Stimulated activated CD4-positive, alpha-beta T cell treated with anti-CD3 and anti-CD28 coated beads, Interleukin-1b, Interleukin-23, amount 100 ng/mL, for 1 hour (primary cell): Measurements from ENCODE around the gene MED8.

Source experiments
- DNase-seq, 2 donors: peaks; one replicate each; pipeline ENCODE4 v3.0.0-alpha.2; 2020; ENCODE audit warnings: low read depth in 2 of 2

MED8 gene

GRCh38 chr1:43389326-43390313 is at the start of gene MED8, which contains the start of gene SZT2:
Gene MED8, minus strand, starts transcription at chr1:43389800. Its CDS starts 36 bp downstream, at chr1:43389764.
Gene SZT2, plus strand, starts transcription at chr1:43389899. Its CDS starts 70 bp downstream, at chr1:43389969.
- DNase-seq: peak; percentile 81 to 88

- no peak for DNase-seq
Observed at GRCh38 chr1:43438953-43439581, 49.5 kb upstream of the MED8 start.

GRCh38 chr1:43438576-43438952 is 49.0 kb upstream of the MED8 start:
- no peak for DNase-seq

GRCh38 chr1:43438006-43438405 is 48.4 kb upstream of the MED8 start:
- DNase-seq: no peak

GRCh38 chr1:43437031-43437973 is 47.7 kb upstream of the MED8 start:
- DNase-seq: no peak

- no peak for DNase-seq
Observed at GRCh38 chr1:43436371-43436770, 46.8 kb upstream of the MED8 start.

- DNase-seq: no peak
Observed at GRCh38 chr1:43435146-43436145, 45.8 kb upstream of the MED8 start.

DNA sequence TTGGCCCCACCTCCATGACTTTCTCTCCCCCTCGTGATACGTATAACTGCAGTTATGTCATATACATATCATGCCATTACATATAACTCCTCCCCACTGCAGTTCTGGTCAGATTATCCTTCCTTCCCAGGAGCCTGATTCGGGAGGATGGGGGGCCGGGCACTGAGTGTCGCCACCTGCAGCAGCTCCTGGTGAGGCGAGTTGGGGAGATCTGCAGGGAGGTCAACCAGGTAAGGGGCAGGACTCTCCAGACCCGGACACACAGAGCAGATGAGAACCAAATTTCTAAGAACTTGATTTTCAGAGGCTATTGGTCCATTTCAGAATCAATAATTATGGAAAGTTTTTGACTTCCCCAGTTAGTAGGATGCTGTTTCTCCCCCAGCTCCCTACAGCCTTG is 44.7 kb upstream of the MED8 start:
- DNase-seq: no peak

DNA sequence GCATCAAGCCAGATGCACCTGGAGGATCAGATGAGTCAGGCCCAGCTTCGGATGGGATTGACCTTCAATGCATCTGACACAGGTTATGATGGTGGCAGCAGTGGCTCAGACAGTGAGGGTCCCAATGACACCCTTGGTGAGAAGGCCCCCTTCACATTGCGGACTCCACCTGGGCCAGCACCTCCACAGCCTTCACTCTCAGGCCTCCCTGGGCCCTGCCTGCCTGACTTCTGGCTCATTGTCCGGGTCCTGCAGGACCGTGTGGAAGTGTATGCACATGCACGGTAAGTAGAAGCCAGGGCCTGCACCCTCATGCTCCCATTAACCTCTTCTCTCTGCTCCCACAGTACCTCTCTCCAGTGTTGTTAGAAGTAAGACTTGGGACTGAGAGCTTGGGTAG is 43.3 kb upstream of the MED8 start:
- DNase-seq: no peak

- no peak for DNase-seq
Observed at GRCh38 chr1:43432171-43432860, 42.7 kb upstream of the MED8 start.

GRCh38 chr1:43431676-43432075 is 42.1 kb upstream of the MED8 start:
- DNase-seq: no peak

GRCh38 chr1:43430831-43431230 is 41.2 kb upstream of the MED8 start:
- DNase-seq: no peak

DNA sequence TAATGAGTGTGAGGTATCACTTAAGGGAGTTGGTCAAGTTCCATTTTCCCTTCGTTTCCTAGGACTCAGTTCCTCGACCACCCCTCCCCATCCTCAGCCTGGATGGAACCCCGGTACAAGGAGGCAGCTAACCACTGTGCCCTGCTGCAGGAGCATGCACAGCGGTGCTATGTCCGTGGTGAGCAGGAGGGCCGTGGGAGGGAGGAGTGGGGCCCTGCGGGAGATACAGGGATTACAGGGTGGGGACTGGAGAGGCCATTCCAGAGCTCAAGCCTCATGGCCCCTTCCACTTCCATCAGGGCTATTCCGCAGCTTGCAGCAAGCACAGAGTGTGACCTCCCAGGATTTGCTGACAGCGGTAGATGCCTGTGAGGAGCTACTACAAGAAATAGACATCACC is 38.3 kb upstream of the MED8 start:
- no peak for DNase-seq

GRCh38 chr1:43427524-43427923 is 37.9 kb upstream of the MED8 start:
- no peak for DNase-seq

DNA sequence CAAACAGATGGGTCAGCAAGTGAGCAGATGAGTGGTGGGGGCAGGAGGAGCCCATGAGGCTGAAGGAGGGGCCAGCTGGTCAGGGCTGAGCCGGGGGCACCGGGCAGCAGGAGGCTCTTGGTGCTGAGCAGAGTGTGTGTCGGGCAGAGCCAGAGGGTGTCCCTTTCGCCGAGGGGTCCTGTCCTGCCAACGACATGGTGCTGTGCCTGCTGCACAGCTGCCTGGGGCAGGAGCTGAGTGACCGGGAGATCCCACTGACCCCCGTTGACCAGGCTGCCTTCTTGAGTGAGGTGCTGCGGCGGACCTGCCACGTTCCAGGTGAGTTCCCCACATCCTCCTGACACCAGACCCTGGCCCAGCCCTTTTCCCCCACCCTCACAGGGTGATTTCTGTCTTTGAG is 36.6 kb upstream of the MED8 start:
- no peak for DNase-seq

DNA sequence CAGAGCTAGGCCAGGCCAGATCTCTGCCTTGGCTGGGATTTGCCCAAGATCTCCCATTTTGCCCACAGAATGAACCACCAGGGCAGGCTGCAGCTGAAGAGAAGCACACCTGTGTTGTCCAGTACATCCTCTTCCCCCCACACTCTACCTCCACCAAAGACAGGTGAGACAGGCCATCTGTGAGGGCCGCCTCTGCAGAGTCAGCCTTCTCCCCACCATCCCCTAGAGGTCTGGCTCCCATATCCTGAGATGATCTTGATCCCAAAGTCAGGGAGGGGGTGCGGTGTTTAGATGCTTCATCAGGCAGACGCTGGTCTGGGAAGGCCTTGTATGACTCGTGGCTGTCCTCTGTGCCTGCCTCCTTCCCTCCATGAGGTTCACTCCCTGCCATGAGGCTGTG is 35.4 kb upstream of the MED8 start:
- no peak for DNase-seq

- DNase-seq: no peak
Observed at GRCh38 chr1:43423672-43424550, 34.3 kb upstream of the MED8 start.

DNA sequence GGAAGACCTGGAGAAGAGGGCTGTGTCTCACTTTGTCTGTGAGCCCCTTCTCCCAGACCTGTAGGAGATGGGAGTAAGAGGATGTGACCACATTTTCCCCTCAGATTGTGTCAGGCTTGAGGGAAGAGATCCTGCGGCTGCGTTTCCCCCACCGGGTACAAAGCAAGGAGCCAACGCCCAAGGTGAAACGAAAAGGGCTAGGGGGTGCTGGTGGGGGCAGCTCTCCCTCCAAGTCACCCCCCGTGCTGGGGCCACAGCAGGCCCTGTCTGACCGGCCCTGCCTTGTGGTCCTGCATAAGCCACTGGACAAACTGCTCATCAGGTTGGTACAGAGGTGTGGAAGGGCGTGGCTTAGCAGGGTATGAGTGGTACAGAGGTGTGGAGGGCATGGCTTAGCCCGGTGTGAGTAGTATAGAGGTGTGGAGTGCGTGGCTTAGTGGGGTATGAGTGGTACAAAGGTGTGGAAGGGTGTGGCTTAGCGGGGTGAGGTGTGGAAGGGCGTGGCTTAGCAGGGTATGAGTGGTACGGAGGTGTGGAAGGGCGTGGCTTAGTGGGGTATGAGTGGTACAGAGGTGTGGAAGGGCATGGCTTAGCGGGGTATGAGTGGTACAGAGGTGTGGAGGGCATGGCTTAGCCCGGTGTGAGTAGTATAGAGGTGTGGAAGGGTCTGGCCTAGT is 33.5 kb upstream of the MED8 start:
- no peak for DNase-seq
